ENCODE measurements around the gene RAI1.

DNA sequence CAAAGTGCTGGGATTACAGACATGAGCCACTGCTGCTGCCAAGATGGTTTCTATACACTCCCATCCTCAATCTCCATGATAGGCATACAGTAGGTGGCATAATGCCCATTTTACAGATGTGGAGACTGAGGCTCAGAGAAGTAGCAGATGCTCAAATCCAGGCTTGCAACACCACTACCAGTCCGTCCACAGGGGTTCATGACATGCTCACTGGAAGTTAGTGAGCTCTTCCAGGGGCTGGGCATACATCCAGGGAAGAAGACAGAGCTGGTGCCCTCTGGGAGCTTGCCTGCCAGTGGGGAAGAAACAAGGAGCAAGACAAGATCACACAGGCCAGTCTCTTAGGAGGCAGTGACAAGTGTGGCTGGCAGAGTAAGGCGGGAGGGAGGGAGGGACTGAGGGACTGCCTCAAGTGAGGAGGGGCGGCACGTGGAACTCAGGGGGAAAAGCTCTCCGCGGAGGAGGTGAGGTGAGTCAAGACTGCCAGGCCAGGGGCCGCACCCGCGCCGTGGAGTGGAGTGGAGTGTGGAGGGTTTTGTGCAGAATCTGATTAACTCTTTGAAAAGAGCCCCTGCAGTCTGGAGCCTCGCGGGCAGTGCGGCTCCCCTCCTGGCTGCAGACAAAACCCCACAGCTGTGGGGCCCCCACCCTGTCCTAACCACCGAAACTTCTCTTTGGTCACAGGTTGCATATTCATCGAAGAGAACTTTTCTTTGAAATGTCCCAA lies 127.6 kb downstream of the RAI1 start:
- no peak for TF ChIP-seq CTCF (IDR thresholded peaks at IDR 0.05)
- TF ChIP-seq POLR2A (IDR thresholded peaks at IDR 0.05): no peak
- peak in 1 of 3 donors; percentile 51 for TF ChIP-seq POLR2AphosphoS5 (IDR thresholded peaks at IDR 0.05)

Data from suprapubic skin (tissue), 4 donors.